Esophagus muscularis mucosa (tissue), 4 donors: ENCODE results near the gene PTPRQ. TPM values are rescaled to one million over a fixed set of nuclear protein-coding genes. Genes with fewer than 3 reads are reported as not detected.

Experiments
- DNase-seq: peaks from one replicate; pipeline ENCODE4 v3.0.0-alpha.2; 2017; ENCODE audit errors: extremely low spot score
- H3K27ac ChIP-seq, 4 donors: fragments of 200-600 bp; sonication (generic); replicated peaks in 1 of 4; 1 replicate in 3 of 4; 2 replicates in 1 of 4; pipeline ENCODE4 v1.5.1; 2016 to 2019; ENCODE audit warnings: mild to moderate bottlenecking in 1 of 4
- H3K27me3 ChIP-seq, 4 donors: fragments of 200-600 bp; sonication (generic); one replicate each; pipeline versions ENCODE4 v1.5.1 to v1.6.0; 2016 to 2019
- H3K36me3 ChIP-seq, 4 donors: fragments of 200-600 bp; sonication (generic); one replicate each; pipeline ENCODE4 v1.5.1; 2016 to 2019
- H3K4me1 ChIP-seq, 4 donors: fragments of 200-600 bp; sonication (generic); one replicate each; pipeline ENCODE4 v1.5.1; 2016 to 2019
- H3K4me3 ChIP-seq, 4 donors: fragments of 200-600 bp; sonication (generic); 1 replicate in 2 of 4; 2 replicates in 2 of 4; pipeline ENCODE4 v1.5.1; 2016 to 2019; ENCODE audit warnings: mild to moderate bottlenecking in 4 of 4, moderate library complexity in 1 of 4
- H3K9me3 ChIP-seq, 4 donors: fragments of 200-600 bp; sonication (generic); 1 replicate in 3 of 4; 2 replicates in 1 of 4; pipeline ENCODE4 v1.5.1; 2016 to 2019
- CTCF ChIP-seq, 3 experiments: fragments of 200-600 bp in 2 of 3; fragments of 450-650 bp in 1 of 3; sonication (generic) in 2 of 3; IDR thresholded peaks; one replicate each; pipeline ENCODE4 v1.5.1; 2017 to 2019; ENCODE audit warnings: antibody characterized with exemption in 3 of 3, mild to moderate bottlenecking in 2 of 3, moderate library complexity in 1 of 3
- EP300 ChIP-seq: sonication (generic); formaldehyde crosslinking; IDR thresholded peaks from one replicate; pipeline ENCODE4 v1.6.1; 2017; ENCODE audit warnings: antibody characterized with exemption
- POLR2A ChIP-seq: fragments of 450-650 bp; IDR thresholded peaks from one replicate; pipeline ENCODE4 v1.6.1; 2017; ENCODE audit warnings: antibody characterized with exemption, moderate library complexity, mild to moderate bottlenecking, low read depth
- POLR2AphosphoS5 ChIP-seq, 2 donors: sonication (generic); formaldehyde crosslinking; IDR thresholded peaks; one replicate each; pipeline ENCODE4 v1.6.1; 2017; ENCODE audit warnings: antibody characterized with exemption in 2 of 2
- WGBS: methylation state at CpG from one replicate; pipeline ENCODE4 v1.1.5; 2018; 5-methylcytosine and 5-hydroxymethylcytosine counted together
- intact Hi-C: fragments of 100-400 bp; cut with DNase I; formaldehyde crosslinking; loops from one replicate; pipeline ENCODE4 v1.15.1; 2023
- total RNA-seq, 4 donors: library from RNA; depleted of rRNA; stranded (reverse); fragments of >200 nt; gene quantifications; one replicate each; pipeline versions ENCODE4 v1.1.0 to v1.2.1, GENCODE V29; 2016

Gene PTPRQ
- total RNA-seq, 4 donors from 2014 or later: 2.0 to 13.7 (median 4.6) TPM

- TF ChIP-seq POLR2AphosphoS5 (IDR thresholded peaks at IDR 0.05) (no peak), POLR2A (no peak), CTCF (IDR thresholded peaks at IDR 0.05) (no peak), EP300 (no peak)
- Histone ChIP-seq H3K4me3 (no peak overlapping the region), H3K9me3 (no peaks in the 10 kb centered on the region), H3K4me1 (no peaks in the 10 kb centered on the region), H3K27me3 (no peaks in the 10 kb centered on the region), H3K36me3 (no peaks in the 10 kb centered on the region), H3K27ac (no peak overlapping the region)
- DNase-seq: no peak
- intact Hi-C loops: no loop called here
- 86% methylated on average over 1 of the region's 1 CpG for WGBS
Measured at GRCh38 chr12:80494836-80495235, 50.8 kb downstream of the PTPRQ start.

DNA sequence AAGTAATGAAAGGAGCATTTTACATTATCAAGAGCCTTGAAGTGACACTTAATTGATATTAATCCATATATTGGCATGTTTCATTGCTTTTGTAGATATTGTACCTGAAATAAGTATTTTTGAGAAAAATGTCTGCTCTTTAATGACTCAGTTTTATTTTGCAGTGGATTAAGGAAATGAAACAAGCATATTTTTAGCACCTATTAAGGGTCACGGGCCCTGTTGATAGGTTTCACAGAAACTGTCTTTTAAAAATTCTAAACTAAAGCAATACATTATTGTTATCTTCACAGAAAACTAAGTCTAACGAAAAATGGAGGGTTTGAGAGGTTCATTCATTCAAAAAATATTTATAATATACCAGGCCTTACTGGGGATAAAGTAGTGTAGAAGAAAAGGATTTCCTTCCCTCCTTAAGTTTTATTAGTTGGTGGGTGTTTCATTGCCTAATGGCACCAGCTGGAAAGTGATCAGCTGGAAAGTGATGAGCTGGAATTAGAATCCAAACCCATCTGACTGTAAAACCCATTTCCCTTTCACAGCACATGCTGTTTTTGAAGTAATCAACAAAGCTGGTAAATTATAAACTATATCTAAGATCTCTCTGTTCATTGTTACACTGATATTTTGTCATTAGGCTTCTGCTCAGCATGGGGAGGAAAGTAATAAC is 54.2 kb downstream of the PTPRQ start:
- intact Hi-C loops: no loop called here
- no peak for DNase-seq
- TF ChIP-seq POLR2A (no peak), EP300 (no peak), CTCF (IDR thresholded peaks at IDR 0.05) (no peak), POLR2AphosphoS5 (IDR thresholded peaks at IDR 0.05) (no peak)
- Histone ChIP-seq H3K4me3 (no peak overlapping the region), H3K27me3 (no peaks in the 10 kb centered on the region), H3K4me1 (no peaks in the 10 kb centered on the region), H3K27ac (no peak overlapping the region), H3K36me3 (no peaks in the 10 kb centered on the region), H3K9me3 (no peaks in the 10 kb centered on the region)
- 38% methylated on average over 2 of the region's 2 CpGs for WGBS

- DNase-seq: no peak
- Histone ChIP-seq H3K9me3 (no peaks in the 10 kb centered on the region), H3K27ac (no peak overlapping the region), H3K4me3 (no peak overlapping the region), H3K4me1 (peaks cover 0 to 5% (median 0%) of the 10 kb centered on the region in 4 donors), H3K36me3 (no peaks in the 10 kb centered on the region), H3K27me3 (no peaks in the 10 kb centered on the region)
- WGBS: 96% methylated on average over 2 of the region's 2 CpGs
- TF ChIP-seq POLR2AphosphoS5 (IDR thresholded peaks at IDR 0.05) (no peak), CTCF (IDR thresholded peaks at IDR 0.05) (no peak), EP300 (no peak), POLR2A (no peak)
- intact Hi-C loops: no loop called here
Measured at GRCh38 chr12:80504389-80505163, 60.5 kb downstream of the PTPRQ start.

GRCh38 chr12:80509781-80510556 is 65.9 kb downstream of the PTPRQ start:
- no peak for DNase-seq
- no peaks in the 10 kb centered on the region for H3K36me3 ChIP-seq
- H3K27ac ChIP-seq: no peak overlapping the region
- H3K9me3 ChIP-seq: no peaks in the 10 kb centered on the region
- TF ChIP-seq POLR2A: no peak
- H3K4me1 ChIP-seq: peaks cover 0 to 11% (median 0%) of the 10 kb centered on the region in 4 donors
- H3K27me3 ChIP-seq: no peaks in the 10 kb centered on the region
- 29% methylated on average over 1 of the region's 1 CpG for WGBS
- intact Hi-C loops: no loop called here
- H3K4me3 ChIP-seq: no peak overlapping the region

- H3K27ac ChIP-seq: no peak overlapping the region
- TF ChIP-seq EP300 (no peak), POLR2AphosphoS5 (IDR thresholded peaks at IDR 0.05) (no peak), CTCF (IDR thresholded peaks at IDR 0.05) (no peak)
- H3K4me1 ChIP-seq: peaks cover 0 to 11% (median 0%) of the 10 kb centered on the region in 4 donors
- DNase-seq: no peak
- peaks cover 0 to 2% (median 0%) of the 10 kb centered on the region in 4 donors for H3K9me3 ChIP-seq
- no peaks in the 10 kb centered on the region for H3K27me3 ChIP-seq
- 76% methylated on average over 11 of the region's 11 CpGs for WGBS
- no peak overlapping the region for H3K4me3 ChIP-seq
- H3K36me3 ChIP-seq: no peaks in the 10 kb centered on the region
- intact Hi-C loops: no loop called here
Measured at GRCh38 chr12:80512781-80513180, 68.7 kb downstream of the PTPRQ start.
